ENCODE data around the gene CCNB2.

DNA sequence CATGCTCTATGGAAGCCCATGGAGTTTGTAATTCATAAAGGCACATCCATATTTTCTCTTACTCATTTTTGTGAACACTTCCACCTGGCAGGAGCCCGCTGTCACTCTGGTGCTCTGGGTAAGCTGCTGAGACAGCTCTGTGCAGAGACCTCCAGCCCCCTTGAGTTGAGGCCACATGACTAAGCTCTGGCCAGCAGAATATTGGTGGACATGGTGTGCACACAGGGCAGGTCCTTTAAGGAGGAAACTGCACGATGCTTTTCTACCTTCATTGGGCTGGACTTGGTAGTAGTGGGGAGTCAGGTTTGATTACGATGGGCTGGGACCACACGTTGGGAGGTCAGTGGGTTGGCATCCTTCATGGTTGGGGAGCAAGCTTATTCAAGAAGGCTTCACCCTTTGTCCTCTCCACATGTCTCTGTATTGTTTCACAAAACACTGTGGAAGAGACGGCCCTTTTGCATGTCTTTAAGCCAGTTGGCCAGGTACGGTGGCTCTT lies 29.0 kb downstream of the CCNB2 start:
- TF ChIP-seq, protein P1, sequence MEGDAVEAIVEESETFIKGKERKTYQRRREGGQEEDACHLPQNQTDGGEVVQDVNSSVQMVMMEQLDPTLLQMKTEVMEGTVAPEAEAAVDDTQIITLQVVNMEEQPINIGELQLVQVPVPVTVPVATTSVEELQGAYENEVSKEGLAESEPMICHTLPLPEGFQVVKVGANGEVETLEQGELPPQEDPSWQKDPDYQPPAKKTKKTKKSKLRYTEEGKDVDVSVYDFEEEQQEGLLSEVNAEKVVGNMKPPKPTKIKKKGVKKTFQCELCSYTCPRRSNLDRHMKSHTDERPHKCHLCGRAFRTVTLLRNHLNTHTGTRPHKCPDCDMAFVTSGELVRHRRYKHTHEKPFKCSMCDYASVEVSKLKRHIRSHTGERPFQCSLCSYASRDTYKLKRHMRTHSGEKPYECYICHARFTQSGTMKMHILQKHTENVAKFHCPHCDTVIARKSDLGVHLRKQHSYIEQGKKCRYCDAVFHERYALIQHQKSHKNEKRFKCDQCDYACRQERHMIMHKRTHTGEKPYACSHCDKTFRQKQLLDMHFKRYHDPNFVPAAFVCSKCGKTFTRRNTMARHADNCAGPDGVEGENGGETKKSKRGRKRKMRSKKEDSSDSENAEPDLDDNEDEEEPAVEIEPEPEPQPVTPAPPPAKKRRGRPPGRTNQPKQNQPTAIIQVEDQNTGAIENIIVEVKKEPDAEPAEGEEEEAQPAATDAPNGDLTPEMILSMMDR (IDR thresholded peaks at IDR 0.05), result no peak
- TF ChIP-seq POLR2AphosphoS5 (IDR thresholded peaks at IDR 0.05; ENCODE audit: low read depth, low read length), result no peak
